Fibroblast of villous mesenchyme (primary cell): ENCODE results near the gene UNC50. TPM values are rescaled to one million over a fixed set of nuclear protein-coding genes. Genes with fewer than 3 reads are reported as not detected.

Source experiments
- DNase-seq: peaks from one replicate; pipeline ENCODE4 v3.0.0-alpha.2; 2010; ENCODE audit warnings: low read depth
- H3K4me3 ChIP-seq: 2 replicates; pipeline ENCODE4 v1.5.1; 2011; ENCODE audit warnings: low read depth, mild to moderate bottlenecking, low read length
- total RNA-seq: library from RNA; depleted of rRNA; stranded (reverse); fragments of >200 nt; gene quantifications from 2 replicates; pipeline ENCODE4 v1.2.3, GENCODE V29; 2012
- TF ChIP-seq, protein P1 (sequence below): IDR thresholded peaks from 2 replicates; pipeline ENCODE4 v1.5.1; 2012; ENCODE audit warnings: low read depth, mild to moderate bottlenecking, low read length; ENCODE audit not compliant: insufficient read depth

The UNC50 gene
- total RNA-seq, 1 donor, result 46.2 TPM

DNA sequence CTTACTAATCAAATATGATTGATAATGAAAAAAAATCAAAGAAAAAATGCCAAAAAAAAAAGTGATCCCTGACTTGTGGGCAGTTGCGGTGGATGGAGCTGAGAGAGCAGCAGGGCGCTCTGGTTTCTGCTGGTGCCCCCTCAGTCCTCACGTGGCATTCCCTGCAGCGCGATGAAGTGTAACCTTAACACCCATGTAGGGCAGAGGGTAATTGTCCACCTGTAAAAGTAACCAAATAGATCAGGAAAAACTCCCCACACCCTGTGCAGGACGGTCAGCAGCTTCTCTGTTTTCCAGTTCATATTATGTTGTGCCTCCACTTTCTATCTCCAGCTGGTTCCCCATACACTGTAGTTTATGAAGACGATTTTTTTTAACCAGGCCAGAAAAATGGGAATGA lies 25.1 kb upstream of the UNC50 start:
- no peak overlapping the region for H3K4me3 ChIP-seq
- TF ChIP-seq, protein P1, sequence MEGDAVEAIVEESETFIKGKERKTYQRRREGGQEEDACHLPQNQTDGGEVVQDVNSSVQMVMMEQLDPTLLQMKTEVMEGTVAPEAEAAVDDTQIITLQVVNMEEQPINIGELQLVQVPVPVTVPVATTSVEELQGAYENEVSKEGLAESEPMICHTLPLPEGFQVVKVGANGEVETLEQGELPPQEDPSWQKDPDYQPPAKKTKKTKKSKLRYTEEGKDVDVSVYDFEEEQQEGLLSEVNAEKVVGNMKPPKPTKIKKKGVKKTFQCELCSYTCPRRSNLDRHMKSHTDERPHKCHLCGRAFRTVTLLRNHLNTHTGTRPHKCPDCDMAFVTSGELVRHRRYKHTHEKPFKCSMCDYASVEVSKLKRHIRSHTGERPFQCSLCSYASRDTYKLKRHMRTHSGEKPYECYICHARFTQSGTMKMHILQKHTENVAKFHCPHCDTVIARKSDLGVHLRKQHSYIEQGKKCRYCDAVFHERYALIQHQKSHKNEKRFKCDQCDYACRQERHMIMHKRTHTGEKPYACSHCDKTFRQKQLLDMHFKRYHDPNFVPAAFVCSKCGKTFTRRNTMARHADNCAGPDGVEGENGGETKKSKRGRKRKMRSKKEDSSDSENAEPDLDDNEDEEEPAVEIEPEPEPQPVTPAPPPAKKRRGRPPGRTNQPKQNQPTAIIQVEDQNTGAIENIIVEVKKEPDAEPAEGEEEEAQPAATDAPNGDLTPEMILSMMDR, result no peak
- DNase-seq, result no peak

DNA sequence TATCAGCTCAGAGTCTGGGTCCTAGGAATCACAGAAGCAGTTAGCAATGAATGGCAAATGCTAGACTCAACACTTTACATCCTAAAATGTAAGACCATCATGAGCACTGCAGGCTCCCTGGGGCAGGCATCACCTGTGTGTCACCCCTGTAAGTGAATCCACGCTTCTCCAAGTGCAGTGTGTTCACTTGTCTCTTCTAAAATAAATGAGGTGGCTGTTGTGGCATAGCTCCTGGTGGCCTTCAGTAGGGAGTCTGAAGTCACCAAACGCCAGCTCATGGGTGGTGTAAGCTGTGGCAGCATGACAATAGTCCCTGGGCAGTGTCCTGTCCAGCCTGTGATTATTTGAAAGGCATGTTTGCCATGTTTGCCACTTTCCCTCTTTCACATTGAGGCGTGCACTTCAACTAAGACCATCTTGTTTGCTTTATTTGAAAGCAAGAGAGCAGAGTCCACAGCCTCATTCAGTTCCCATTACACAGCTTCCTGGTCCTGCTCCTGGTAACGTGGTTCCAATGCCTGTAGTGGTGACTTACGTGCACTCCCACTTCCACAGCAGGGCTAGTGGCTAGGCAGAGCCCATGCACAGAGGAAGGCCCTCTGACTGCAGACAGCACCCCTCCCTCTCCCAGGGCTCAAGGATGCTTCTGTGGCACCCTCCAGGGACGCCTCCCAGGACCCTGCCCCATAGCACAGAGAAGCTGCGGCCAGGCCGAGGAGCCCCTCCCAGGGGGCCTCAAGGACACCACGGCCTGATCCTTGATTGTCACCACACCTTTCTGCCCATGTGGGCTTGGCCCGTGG lies 24.4 kb upstream of the UNC50 start:
- no peak for DNase-seq
- H3K4me3 ChIP-seq, result no peak overlapping the region
- TF ChIP-seq, protein P1, result no peak

GRCh38 chr2:98585386-98585785 lies 23.0 kb upstream of the UNC50 start:
- DNase-seq, result no peak
- TF ChIP-seq, protein P1, result no peak
- no peak overlapping the region for H3K4me3 ChIP-seq

DNA sequence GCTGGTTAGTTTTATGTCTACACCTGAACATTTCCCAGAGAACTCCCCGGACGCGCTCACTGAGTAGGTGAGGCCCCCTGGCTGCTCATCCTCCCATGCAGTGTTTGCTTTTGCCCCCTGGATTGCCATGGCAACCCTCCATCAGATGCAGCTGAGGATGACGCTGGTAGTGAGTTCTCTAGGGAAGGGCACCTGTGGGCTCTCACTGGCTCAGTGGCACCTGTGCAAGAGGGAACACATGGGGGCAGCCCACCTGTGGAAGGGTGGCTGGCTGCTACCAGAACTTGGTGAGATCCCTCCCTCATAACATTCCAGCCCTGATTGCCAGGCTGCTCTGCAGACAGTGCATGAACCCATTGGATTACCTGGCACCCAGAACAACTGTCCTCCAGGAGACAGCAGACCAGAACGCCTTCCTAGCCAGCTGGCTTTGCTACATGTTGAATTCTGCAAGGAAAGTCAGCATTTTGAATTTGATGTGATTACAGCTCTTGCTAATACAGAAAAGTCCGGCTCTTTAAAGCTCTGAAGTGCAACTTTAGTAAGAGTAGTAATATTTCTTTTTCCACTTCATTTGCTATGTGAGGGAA lies 21.7 kb upstream of the UNC50 start:
- DNase-seq, result no peak
- H3K4me3 ChIP-seq, result no peak overlapping the region
- TF ChIP-seq, protein P1, result no peak

DNA sequence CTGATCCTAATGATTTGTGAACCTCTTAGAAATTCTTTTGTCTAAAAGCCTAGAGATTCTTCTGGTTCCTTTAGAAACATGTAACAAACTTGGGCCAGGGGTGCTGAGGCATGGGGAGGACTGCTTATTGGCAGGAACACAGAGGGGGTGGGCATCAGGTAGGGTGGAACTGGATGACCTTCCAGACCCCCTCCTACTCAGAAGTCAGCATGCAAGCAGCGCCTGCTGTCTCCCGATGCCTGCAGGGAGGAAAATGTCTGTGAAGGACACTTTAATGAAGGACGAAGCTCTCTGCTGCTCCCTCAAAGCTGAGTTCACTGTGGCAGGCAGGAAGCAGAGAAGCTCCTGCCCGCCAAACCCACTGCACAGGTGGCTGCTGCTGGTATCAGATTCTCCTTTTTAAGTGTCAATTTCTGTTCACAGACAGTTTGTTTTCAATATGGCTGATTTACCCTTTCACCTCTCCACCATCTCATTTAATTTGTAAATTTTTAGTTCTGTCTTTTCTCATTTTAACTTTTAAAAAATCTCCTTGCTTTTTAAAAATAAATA lies 19.4 kb upstream of the UNC50 start:
- TF ChIP-seq, protein P1, result no peak
- no peak overlapping the region for H3K4me3 ChIP-seq
- DNase-seq, result no peak

DNA sequence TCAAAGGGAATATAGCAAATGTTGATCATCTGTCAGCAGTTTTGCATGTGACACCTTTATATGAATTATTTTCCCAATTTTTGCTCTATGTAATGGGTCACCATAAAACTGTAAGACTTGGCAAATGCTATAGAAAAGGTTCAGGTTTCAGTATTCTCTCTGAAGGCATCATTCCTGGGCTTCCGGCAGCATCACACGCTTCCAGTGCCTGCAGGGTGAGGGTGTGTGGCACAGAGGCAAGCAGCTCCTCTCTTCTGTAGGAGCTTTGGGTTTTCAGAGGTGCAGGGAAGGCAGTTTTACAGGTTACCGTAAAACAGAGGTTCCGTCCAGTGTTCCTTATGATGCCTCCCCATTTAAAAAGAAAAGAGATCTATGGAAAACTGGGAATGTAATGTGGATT lies 18.9 kb upstream of the UNC50 start:
- TF ChIP-seq, protein P1, result no peak
- no peak overlapping the region for H3K4me3 ChIP-seq
- DNase-seq, result no peak
